ENCODE data around the gene ERG28.
"Not testable (repeated sequence)": the region's sequence is repeated elsewhere in the genome, so short reads cannot be mapped to it uniquely, and the experiment has no call there.

ERG28 gene, protein sequence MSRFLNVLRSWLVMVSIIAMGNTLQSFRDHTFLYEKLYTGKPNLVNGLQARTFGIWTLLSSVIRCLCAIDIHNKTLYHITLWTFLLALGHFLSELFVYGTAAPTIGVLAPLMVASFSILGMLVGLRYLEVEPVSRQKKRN
- 11.0 to 33.7 (median 23.7) reads per million in 17 experiments for total RNA-seq

DNA sequence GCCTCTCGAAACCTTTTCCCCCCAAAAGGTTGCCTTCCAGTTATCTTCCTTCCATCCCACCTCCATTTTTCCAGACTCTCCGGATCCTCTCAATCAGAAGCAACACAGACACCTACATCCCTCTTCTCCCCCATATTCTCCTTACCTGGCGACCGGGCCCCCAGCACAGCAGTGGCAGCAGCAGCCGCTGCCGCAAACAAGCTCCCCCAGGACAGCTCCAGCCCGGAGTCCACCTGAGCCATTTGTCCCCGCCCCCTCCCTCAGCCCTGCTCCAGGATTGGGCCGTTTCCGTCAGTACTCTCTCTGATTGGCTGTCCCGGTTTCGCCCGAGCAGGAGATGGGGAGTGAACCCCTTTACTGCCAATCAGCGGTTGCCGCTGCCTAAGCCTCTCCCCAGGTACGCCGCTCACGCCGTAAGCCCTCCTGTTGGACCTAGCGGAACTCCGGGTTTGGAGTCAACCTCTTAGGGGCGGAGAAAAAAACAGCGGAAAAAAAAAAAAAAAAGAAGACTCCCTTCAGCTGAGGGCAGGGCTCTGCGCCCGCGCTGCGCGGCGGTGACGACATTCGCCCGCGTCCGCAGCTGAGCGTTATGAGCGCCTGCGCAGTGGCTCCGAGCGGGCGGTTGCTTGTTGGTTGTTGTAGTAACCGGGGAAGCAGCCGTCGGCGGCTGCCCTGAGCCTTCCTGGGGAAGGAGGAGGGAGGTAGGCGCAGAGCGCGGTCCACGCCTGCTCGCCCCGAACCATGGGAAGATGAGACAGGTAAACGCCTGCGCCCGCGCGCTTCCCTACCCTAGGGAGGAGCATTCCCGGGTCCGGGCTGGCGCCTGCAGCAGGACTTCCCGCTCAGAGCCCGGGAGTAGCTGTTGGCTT, at the start of gene ERG28, which contains the start of gene TTLL5:
Gene ERG28, minus strand, starts transcription at position 247 of the 869 bp plus-strand sequence. CDS start 3,374 bp downstream, outside the sequence.
Gene TTLL5, plus strand, starts transcription at position 617 of the 869 bp plus-strand sequence. CDS start 1,904 bp downstream, outside the sequence.
- peak; percentile 97 to 98 (median 98) for DNase-seq

DNA sequence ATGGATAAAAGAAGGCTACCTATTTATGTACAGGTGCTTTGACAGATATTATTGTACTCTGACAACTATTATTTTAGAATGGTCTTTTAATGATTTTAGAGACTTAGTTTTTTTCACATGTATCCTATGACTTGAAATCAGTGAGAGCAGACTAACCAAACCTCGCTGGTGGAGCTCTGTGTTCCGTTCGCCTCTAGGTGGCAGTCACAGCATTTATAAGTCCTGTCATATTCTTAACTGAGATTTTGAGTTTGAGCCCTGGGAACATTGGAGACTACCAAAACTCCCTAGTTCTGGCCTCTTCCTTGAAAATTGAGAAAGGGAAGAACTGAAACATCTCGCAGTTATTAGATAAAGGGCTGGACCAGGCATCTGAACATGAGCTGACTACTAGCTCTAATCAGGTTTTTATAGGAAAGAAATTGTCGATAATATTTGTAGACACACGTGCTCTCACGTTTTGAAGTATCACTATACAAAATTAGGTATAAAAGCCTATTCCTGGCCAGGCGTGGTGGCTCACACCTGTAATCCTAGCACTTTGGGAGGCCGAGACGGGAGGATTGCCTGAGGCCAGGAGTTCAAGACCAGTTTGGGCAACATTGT, 48.6 kb upstream of the ERG28 start:
- peak; percentile 76 to 88 (median 80) for DNase-seq

DNA sequence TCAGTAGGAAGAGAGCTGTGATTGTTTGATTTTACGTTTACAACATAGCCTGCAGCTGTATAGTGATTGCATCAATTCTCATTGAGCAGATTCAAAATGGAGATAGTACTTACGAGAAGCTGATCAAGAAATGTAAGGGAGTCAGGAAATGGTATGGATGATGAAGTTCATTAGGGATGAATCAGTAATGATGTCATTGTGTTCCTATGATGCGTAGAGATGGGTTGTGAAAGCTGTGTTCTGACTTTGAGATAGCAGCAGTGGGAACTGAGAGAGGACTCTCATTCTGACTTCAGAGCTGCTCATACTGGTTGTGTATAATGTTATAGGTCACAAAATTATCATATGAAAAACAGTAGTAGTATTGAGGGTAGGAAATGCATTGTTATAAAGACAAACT, 44.3 kb upstream of the ERG28 start:
- no peak for DNase-seq

DNA sequence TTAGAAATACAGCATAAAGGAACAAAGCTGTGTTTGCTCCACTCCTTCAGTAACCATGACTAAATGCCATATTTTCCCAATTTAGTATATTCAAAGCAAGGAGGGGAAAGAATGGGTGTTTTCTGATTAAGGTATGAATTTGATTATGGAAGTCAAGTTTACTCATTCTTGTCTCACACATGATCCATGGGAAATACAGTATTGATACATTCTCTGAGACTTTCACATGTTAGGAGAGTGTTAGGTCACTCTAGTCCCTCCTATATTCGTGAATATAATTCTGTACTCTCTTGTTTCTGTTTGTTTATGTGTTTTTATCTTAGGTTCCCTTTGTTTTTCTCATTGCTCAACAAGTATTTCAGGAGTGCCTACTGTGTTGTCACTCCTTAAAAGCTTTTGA, 42.8 kb upstream of the ERG28 start:
- DNase-seq, result no peak

DNA sequence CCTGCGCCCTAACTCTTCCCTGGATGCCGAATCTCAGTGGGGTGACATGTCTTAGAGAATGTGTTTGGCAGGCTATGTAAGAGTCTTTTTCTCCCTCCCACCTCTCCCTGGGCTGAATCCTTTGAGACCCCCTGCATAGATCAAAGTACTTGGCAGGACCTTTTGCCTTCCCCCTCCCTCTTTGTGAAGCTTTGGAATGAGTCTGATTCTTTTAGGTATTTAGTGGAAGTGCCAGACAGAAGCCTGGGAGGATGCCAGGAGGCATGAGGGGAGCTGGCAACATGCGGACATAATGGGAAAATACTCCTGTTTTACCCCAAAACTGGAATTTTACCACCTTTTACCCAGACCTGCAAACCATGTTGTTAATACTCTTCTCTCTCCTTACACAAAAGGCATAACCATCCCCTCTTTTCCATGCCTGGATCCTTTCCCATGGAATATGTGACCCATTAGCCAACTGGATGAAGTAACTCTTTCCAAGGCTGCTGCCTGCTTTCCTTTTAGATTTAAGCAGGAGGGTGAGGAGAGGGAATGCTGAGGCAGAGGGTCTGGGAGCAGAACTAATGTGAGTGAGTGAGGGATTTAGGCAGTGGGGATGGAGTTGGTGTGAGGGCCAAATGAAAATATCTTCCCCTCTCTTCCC, 42.1 kb upstream of the ERG28 start:
- DNase-seq, result no peak

DNA sequence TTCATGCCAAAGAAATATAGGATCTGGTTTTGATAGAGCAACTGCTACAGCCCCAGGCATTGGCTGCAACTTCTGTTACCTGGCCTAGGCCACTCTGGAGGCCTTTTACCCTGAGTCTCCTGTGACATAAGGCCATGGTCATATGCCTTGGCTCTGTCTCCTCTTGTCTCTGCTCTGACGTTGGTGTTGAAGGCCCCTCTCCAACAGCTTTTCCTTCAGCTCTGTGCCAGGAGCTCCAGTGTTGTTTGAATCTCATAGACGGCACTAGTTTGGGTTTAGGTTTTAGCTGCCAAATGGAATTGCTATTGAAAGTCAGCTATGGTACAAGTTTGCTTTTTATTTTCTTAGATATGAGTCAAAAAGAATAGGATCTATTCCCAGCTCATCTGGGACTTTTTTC, 41.4 kb upstream of the ERG28 start:
- no peak for DNase-seq

DNA sequence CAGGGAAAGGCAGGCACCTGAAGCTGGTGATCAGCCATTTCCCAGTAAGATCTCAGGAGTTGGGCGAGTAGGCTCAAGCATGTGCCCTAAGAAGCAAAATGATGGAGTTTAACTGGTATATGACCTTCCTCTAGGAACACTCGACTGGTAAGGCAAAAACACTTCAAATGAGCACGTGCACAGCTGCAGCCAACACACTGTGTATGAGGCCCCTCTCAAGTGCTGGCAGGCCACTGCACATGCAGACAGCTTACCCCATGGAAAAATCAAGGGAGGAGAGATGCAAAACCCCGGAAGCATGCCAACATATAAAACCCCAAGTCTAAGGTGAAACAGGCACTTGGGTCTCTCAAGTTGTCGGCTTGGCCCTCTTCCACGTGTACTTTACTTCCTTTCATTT, 39.6 kb upstream of the ERG28 start:
- DNase-seq, result no peak

DNA sequence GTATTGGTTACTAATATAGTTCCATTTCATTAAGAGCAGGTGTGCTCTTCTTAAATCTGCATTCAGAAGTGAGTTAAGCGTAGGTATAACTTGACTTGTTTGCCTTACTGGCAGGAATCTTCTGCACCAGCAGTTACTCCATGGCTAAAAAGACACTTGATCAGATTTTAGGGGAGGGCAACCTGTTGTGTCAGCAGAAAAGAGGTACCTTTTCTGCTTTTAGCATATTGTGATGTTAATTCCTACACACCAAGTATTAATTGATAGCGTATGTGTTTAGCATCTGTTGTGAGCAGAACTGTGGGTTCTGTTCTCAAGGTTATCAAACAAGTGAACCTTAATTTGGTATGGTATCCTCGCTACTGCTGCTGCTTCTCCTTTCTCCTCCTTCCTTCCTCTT, 38.7 kb upstream of the ERG28 start:
- no peak for DNase-seq

DNA sequence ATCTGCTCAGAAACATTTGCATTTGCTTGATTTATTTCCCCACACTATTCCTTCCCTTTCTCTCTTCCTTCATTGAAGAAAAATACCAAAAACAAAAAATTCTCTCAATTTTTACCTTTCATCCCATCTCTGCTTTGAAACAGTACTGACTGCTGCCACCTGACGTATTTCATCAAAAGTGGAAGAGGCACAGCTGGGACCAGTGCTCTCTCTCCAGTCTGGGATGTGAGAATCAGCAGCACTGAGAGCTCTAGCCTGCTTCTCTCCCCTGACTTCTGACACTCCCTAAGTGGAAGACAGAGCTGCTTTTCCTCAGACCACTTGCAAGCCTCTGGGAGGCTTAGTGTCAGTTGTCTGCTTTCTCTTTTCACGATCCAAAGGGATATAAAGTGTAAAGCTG, 37.2 kb upstream of the ERG28 start:
- no peak for DNase-seq

DNA sequence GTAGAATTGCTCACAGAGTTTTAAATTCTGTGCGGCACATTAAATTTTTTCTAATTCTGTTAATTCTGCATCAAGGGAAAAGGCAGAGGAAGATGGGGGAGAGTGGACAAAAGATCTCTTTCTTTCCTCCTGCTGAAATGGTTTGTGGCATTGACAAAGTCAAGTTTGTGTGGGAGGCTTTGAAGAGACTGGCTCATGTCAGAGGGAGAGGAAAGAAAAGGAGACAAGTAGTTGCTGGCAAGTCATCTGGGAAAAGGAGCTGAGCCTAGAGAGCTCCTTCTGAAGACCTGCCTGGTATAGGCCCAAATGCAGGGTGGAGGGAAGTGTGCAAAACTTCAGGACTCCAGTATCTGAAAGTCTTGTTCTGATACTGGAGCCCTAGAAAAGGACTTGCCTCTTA, 36.7 kb upstream of the ERG28 start:
- DNase-seq, result peak in 1 of 4 experiments; percentile 8

DNA sequence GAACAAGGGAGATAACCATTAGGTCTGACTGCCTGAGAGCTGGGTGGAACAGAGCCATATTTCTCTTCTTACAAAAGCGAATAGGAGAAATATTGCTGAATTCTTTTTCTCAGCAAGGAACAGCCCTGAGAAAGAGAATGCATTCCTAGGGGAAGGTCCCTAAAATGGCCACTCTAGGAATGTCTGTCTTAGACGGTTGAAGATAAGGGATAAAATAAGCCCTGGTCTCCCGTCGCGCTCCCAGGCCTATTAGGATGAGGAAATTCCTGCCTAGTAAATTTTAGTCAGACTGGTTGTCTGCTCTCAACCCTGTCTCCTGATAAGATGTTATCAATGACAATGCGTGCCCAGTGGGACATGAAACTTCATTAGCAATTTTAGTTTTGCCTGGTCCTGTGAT, 34.3 kb upstream of the ERG28 start:
- DNase-seq, result not testable (repeated sequence)

DNA sequence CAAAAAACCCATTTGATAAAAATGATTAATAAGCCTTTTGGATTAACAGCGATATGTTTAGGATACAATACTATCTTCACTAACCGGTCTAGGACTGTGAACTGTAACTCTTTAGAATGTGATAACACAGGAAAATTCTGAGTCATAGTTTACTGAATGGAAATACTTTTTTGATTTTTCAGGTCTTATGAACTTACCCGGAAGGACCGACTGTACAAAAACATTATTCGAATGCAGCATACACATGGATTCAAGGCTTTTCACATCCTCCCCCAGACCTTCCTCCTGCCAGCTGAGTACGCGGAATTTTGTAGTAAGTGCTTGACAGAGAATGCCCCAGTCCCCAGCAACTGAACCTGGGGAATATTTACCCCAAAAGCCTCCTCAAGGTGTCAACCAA, 29.3 kb upstream of the ERG28 start:
- no peak for DNase-seq

DNA sequence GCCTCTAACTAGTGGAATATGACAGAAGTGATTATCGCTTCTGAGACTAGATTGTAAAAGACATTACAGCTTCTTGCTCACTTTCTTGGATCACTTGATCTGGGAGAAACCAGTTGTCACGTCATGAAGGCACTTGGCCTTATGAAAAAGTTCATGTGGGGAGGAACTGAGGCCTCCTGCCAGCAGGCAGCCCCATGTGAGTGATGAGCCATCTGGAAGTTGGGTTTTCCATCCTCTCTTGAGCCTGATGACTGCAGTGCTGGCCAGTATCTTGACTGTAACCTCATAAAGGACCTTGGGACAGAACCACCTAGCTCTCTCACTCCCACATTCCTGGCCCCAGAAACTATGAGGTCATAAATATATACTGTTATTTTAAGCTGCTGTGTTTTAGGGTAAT, 28.3 kb upstream of the ERG28 start:
- DNase-seq, result peak in 2 of 4 experiments; percentile 14 to 20

DNA sequence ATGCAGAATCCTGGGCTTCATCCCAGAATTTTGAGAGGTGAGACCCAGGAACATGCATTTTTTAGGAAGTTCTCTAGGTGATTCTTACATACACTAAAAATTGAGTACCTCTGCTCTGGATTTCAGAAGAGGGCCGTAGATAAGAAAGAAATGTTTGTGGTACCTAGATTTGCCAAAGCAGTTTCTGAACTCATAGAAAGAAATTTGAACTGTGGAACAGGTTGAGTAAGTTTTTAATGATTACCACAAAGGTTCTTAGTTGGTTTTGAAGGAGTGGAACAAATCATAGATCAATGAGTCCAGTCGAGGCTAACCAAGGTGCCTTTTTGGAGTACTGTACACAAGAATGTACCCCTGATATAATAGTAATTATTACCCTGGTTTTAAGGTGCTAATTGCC, 25.2 kb upstream of the ERG28 start:
- no peak for DNase-seq

DNA sequence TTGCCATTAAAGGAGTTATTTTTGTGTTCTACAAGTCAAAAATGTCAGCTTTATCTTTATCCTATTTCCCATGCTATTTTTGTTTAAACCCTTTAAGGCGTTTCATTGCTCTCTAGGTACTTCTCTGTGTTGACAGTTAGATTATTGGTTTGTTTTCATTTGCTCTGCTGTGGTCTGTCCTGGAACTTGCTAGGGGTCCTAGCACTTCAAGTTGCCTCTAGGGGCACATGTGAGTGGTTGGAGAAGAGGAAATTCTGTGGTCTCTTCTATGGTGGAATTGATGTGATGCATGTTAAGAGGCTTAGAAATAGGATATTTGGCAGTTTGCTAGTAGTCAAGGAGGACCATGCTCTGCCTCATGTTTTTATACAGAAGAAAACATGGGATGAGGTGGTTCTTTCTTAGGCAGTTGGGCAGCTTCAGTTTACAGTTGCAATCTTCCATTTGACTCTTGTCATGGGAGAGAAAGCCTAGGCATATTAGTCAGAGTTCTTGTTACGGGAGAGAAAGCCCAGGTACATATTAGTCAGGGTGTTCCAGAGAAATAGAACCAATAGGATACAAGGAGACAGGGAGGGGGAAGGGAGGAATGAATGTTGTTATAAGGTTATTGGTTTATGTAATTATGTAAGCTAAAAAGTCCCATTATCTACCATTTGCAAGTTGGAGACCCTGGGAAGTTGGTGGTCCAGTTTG, 14.7 kb upstream of the ERG28 start:
- DNase-seq, result no peak

DNA sequence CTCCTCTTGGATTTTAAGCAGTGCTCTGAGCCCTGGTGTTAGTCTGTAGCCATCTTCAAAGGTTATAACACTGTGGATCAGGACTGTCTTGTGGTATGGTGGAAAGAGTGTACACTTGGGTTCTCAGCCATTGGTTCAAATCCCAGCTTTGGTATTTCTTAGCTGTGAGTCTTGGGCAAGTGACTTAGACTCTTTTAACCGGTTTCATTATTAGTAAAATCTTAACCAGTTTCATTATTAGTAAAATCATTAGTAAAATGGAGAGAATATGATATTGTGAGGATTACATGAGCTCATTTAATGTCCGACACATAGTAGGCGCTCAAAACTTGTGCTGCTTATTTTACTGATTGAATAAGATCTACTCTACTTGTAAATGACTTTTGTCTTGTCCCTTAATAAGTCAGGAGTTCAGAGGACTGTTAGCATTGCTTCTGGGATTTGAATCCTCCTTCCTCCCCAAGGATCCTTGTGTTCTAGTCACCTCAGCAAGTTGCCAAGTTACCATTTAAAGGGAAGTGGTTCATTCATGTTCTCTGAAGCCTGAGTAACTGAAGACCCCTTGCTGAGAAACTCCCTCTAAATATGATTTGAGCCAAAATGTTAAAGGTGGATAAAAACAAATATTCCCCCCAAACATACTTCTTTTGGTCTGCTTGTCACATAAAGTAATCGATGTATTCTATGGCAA, 12.8 kb upstream of the ERG28 start:
- no peak for DNase-seq

DNA sequence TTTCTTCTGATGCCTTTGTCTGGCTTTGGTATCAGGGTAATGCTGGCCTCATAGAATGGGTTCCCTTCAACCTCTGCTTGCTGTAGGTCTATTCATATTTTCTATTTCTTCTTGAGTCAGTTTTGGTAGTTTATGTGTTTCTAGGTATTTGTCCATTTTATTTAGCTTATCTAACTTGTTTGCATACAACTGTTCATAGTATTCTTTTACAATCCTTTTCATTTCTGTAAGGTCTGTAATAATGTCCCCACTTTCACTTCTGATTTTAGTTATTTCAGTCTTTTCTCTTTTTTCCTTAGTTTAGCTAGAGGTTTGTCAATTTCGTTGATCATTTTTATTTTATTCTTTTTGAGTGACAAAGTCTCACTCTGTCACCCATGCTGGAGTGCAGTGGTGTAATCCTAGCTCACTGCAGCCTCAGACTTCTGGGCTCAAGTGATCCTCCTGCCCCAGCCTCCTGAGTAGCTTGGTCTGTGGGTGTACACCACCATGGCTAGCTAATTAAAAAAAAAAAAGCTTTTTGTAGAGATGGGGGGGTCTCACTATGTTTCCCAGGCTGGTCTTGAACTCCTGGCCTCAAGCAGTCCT, 12.0 kb upstream of the ERG28 start:
- DNase-seq, result no peak

DNA sequence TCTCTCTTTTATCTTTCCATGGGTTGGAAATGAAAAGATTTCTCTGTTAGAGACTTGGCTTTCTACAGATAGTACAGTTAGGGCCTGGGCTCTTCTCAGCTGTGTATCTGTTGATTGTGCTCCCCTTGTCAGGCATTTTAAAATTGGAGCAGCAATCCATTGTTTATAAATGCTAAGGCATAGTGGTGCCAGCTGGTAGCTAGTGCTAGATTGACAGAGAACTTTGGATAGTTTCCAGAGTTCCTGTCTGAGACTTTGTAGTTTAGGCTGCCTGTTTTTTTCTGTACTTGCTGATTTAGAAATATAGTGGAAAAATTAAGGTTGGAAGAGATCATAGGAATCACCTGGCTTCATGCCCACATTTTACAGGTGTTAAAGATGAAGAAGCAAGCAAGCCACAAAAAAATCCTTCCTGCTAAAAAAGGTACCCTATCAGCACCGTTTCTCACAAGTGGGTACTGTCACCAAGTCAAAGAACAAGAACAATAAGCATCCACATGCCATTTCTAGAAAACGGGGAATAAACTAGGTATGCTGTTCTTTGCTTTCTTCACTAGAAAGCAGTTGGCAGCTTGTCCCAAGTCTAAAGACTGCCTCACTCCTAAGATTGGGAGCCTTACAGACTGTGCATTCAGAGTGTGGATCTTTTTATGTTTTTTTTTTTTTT, 6.6 kb upstream of the ERG28 start:
- no peak for DNase-seq

DNA sequence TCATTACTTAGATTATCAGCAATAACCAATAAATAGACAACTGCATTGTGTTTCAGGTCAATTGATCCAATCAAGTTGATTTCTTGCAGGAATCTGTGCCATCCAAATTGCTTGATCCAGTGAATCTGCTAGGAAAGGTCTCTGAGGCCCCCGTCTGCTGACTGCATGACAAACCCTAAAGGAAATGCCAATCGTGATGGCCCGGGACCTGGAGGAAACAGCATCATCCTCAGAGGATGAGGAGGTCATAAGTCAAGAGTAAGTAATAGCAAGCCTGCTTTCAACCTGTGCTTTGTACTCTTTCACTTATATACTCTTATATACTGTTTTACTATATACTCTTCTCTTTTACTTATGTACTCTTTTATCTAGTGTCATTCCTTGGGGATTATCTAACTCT, 2.3 kb upstream of the ERG28 start:
- no peak for DNase-seq

DNA sequence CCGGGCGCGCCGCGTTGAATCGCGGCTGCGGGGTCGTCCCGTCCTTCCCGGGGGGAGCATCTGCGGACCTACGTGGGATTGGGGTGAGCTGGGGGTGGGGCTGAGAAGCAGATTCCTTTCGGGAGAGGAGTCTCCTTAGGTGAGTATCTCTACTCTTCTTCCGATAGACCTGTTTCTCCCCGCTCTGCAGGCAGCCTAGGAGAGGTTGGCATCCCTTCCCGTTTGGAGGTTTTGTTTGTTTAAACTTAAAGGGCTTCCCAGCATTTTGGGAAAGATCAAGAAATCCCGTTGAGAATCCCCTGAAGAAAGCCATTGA, 781 bp upstream of the ERG28 start:
- no peak for DNase-seq

DNA sequence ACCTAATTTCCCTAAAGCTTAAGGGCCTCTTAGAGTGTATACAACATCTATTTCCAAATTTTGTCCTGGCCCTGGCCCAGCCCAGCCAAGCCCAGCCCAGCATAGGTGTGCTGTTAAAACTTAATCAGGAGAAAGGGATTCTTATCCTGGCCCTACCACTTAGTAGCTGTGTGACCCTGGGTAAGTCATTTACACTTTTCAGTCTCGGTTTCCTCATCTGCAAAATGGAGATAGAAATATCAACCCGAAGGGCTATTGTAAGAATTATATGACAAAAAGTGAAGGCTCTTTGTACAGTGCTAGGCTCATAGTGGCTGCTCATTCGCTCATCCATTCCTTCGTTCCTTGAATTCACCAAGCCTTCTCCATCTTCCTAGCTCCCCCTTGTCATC, 442 bp downstream of the ERG28 start:
- no peak for DNase-seq

Data from suppressor macrophage (primary cell).